ENCODE measurements around the gene ARID1B. TPM values are rescaled to one million over a fixed set of nuclear protein-coding genes. Genes with fewer than 3 reads are reported as not detected.

Gene ARID1B
- total RNA-seq, 1 donor, result 55.0 TPM

DNA sequence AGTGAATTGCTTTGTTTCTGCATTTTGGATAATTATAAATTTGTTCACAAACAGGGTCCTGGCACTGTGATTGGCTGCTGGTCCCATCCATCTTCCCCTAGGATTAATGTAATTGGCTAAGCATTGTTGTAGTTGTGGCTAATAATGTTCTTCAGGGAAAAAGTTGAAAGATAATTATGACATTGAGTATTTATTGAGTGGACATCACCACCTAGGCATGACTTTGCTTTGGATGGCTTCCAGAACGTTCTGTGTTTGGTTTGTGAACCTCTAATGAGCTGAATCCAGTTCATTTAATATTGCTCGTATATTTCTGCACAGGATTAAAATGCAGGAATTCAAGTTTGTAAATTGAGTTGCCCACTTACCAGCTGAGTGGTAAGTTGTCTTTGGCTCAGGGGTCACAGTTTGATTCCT, 55.1 kb downstream of the ARID1B start:
- Histone ChIP-seq H3K4me2 (ENCODE audit: insufficient read depth, low read length) (peak overlapping the region; percentile 8), H3K27me3 (ENCODE audit: insufficient read depth, low read length) (no peaks in the 10 kb centered on the region), H3K9me3 (ENCODE audit: low read depth, low read length) (no peaks in the 10 kb centered on the region), H3K4me1 (ENCODE audit: insufficient read depth, low read length) (peaks cover 26% of the 10 kb centered on the region), H3K4me3 (ENCODE audit: insufficient read depth, low read length) (no peak overlapping the region), H3K79me2 (ENCODE audit: insufficient read depth, low read length) (peaks cover 73% of the 10 kb centered on the region), H4K20me1 (ENCODE audit: insufficient read depth, low read length) (peaks cover 28% of the 10 kb centered on the region), H2AFZ (ENCODE audit: low read length) (no peak overlapping the region), H3K36me3 (ENCODE audit: insufficient read depth, low read length) (no peaks in the 10 kb centered on the region), H3K27ac (ENCODE audit: low read depth, low read length) (peak overlapping the region; percentile 1)
- TF ChIP-seq, protein P1, sequence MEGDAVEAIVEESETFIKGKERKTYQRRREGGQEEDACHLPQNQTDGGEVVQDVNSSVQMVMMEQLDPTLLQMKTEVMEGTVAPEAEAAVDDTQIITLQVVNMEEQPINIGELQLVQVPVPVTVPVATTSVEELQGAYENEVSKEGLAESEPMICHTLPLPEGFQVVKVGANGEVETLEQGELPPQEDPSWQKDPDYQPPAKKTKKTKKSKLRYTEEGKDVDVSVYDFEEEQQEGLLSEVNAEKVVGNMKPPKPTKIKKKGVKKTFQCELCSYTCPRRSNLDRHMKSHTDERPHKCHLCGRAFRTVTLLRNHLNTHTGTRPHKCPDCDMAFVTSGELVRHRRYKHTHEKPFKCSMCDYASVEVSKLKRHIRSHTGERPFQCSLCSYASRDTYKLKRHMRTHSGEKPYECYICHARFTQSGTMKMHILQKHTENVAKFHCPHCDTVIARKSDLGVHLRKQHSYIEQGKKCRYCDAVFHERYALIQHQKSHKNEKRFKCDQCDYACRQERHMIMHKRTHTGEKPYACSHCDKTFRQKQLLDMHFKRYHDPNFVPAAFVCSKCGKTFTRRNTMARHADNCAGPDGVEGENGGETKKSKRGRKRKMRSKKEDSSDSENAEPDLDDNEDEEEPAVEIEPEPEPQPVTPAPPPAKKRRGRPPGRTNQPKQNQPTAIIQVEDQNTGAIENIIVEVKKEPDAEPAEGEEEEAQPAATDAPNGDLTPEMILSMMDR (IDR thresholded peaks at IDR 0.05; ENCODE audit: extremely low read depth, low read depth, low read length), result no peak
- peak; percentile 59 for DNase-seq (ENCODE audit: insufficient read length, low spot score, missing footprints)

DNA sequence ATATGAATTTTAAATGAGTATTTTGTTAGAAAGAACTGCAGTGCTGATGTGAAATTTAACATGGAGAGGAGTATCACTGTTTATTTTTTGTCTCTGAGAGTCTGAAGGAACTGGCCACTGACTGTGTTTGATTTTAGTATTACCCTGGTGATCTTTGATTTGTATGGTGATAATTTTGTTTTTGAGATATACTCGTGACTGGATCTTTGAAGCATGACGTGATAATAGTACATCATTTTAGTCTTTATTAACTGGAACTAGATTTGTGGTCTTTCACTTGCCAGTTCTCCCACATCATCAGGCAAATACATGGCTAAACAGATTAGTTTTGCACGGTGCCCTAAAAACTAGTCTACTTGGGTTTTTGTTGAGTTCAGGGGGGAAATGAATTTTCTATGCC, 55.5 kb downstream of the ARID1B start:
- H3K4me2 ChIP-seq (ENCODE audit: insufficient read depth, low read length), result peak overlapping the region; percentile 8
- no peaks in the 10 kb centered on the region for H3K9me3 ChIP-seq (ENCODE audit: low read depth, low read length)
- peak overlapping the region; percentile 1 for H3K27ac ChIP-seq (ENCODE audit: low read depth, low read length)
- peaks cover 72% of the 10 kb centered on the region for H3K79me2 ChIP-seq (ENCODE audit: insufficient read depth, low read length)
- peaks cover 22% of the 10 kb centered on the region for H3K4me1 ChIP-seq (ENCODE audit: insufficient read depth, low read length)
- TF ChIP-seq, protein P1 (IDR thresholded peaks at IDR 0.05; ENCODE audit: extremely low read depth, low read depth, low read length), result no peak
- no peak overlapping the region for H2AFZ ChIP-seq (ENCODE audit: low read length)
- H3K36me3 ChIP-seq (ENCODE audit: insufficient read depth, low read length), result no peaks in the 10 kb centered on the region
- H3K4me3 ChIP-seq (ENCODE audit: insufficient read depth, low read length), result no peak overlapping the region
- H3K27me3 ChIP-seq (ENCODE audit: insufficient read depth, low read length), result no peaks in the 10 kb centered on the region
- no peak for DNase-seq (ENCODE audit: insufficient read length, low spot score, missing footprints)
- H4K20me1 ChIP-seq (ENCODE audit: insufficient read depth, low read length), result peaks cover 25% of the 10 kb centered on the region

DNA sequence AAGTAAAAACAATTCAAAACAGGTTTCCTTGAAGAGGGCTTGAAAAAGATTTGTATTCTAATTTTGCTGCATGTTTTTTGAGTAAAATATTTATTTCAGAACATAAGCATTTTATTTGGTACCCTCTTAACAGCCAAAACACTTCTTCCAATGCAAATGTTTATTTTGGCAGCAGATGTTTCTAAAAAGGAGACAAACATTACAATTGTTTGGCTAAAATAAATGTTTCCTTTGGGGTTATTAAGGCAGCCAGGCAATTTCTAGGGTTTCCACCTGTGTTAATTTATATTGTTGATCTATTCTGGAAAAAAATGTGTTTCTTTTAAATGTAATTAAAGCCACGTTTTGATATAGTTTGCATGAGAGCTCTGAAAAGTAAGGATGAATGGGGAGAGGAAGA, 56.6 kb downstream of the ARID1B start:
- no peak overlapping the region for H3K4me2 ChIP-seq (ENCODE audit: insufficient read depth, low read length)
- no peaks in the 10 kb centered on the region for H3K36me3 ChIP-seq (ENCODE audit: insufficient read depth, low read length)
- peak; percentile 5 for DNase-seq (ENCODE audit: insufficient read length, low spot score, missing footprints)
- no peaks in the 10 kb centered on the region for H3K27me3 ChIP-seq (ENCODE audit: insufficient read depth, low read length)
- H3K4me3 ChIP-seq (ENCODE audit: insufficient read depth, low read length), result no peak overlapping the region
- no peak overlapping the region for H3K27ac ChIP-seq (ENCODE audit: low read depth, low read length)
- peaks cover 13% of the 10 kb centered on the region for H3K4me1 ChIP-seq (ENCODE audit: insufficient read depth, low read length)
- no peak overlapping the region for H2AFZ ChIP-seq (ENCODE audit: low read length)
- TF ChIP-seq, protein P1 (IDR thresholded peaks at IDR 0.05; ENCODE audit: extremely low read depth, low read depth, low read length), result no peak
- no peaks in the 10 kb centered on the region for H3K9me3 ChIP-seq (ENCODE audit: low read depth, low read length)
- H4K20me1 ChIP-seq (ENCODE audit: insufficient read depth, low read length), result peaks cover 16% of the 10 kb centered on the region
- H3K79me2 ChIP-seq (ENCODE audit: insufficient read depth, low read length), result peaks cover 76% of the 10 kb centered on the region

DNA sequence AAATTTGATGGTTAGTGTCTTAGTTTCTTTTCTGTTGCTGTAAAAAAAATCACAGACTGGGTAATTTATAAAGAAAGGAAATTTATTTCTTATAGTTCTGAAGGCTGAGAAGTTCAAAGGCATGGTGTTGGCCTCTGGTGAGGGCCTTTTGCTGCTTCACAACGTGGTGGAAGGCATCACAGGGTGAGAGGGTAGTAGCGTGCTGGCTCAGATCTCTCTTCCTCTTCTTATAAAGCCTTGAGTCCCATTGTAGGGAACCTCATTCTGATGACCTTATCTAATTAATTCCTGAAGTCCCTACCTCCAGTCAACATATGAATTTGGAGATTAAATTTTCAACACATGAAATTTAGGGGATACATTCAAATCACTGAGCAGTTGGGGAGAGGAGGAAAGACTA, 62.0 kb downstream of the ARID1B start:
- no peaks in the 10 kb centered on the region for H3K27me3 ChIP-seq (ENCODE audit: insufficient read depth, low read length)
- H3K36me3 ChIP-seq (ENCODE audit: insufficient read depth, low read length), result no peaks in the 10 kb centered on the region
- DNase-seq (ENCODE audit: insufficient read length, low spot score, missing footprints), result peak; percentile 5
- peak overlapping the region; percentile 47 for H3K27ac ChIP-seq (ENCODE audit: low read depth, low read length)
- H3K4me3 ChIP-seq (ENCODE audit: insufficient read depth, low read length), result no peak overlapping the region
- H2AFZ ChIP-seq (ENCODE audit: low read length), result no peak overlapping the region
- peaks cover 19% of the 10 kb centered on the region for H4K20me1 ChIP-seq (ENCODE audit: insufficient read depth, low read length)
- no peaks in the 10 kb centered on the region for H3K9me3 ChIP-seq (ENCODE audit: low read depth, low read length)
- no peaks in the 10 kb centered on the region for H3K4me1 ChIP-seq (ENCODE audit: insufficient read depth, low read length)
- H3K4me2 ChIP-seq (ENCODE audit: insufficient read depth, low read length), result no peak overlapping the region
- TF ChIP-seq, protein P1 (IDR thresholded peaks at IDR 0.05; ENCODE audit: extremely low read depth, low read depth, low read length), result no peak
- H3K79me2 ChIP-seq (ENCODE audit: insufficient read depth, low read length), result peaks cover 80% of the 10 kb centered on the region
